ENCODE measurements around the gene PLA2G6. TPM values are rescaled to one million over a fixed set of nuclear protein-coding genes. Genes with fewer than 3 reads are reported as not detected.

Gene PLA2G6
- total and polyA plus RNA-seq, 2 of the 13 experiments (the other 11 are each of a cell fraction or from before 2014, with no cell fraction given): 4.8 to 11.5 TPM

GRCh38 chr22:38110008-38110862 lies 71.4 kb downstream of the PLA2G6 start, which contains the start of gene BAIAP2L2 (continued):
- TF ChIP-seq ZNF572 (CRISPR knock-in tag; IDR thresholded peaks at IDR 0.05) (0 out of 2 replicates have a peak, but pooled peaks have one; percentile 61), ETS1 (CRISPR knock-in tag; IDR thresholded peaks at IDR 0.05) (no peak), SAFB2 (CRISPR knock-in tag; IDR thresholded peaks at IDR 0.05; ENCODE audit: borderline replicate concordance, low read depth) (no peak), THAP7 (CRISPR knock-in tag; IDR thresholded peaks at IDR 0.05) (no peak), ZSCAN9 (CRISPR knock-in tag; IDR thresholded peaks at IDR 0.05; ENCODE audit: borderline replicate concordance) (0 out of 2 replicates have a peak, but pooled peaks have one; percentile 13), SRSF4 (IDR thresholded peaks at IDR 0.05; ENCODE audit: low read depth, low read length, poor library complexity, severe bottlenecking) (no peak), ZNF256 (CRISPR knock-in tag; conservative IDR thresholded peaks at IDR 0.05) (no peak), POGZ (CRISPR knock-in tag; IDR thresholded peaks at IDR 0.05) (no peak), PHF21A (CRISPR knock-in tag; IDR thresholded peaks at IDR 0.05) (peak; percentile 40; the same call in 1 of the 2 replicates), POLR2A (IDR thresholded peaks at IDR 0.05; ENCODE audit: insufficient read depth in 1 of 2, low read depth in 2 of 2, low read length in 2 of 2) (peak; percentile 44 to 62; a peak in 3 of 4 replicates), AKAP8 (CRISPR knock-in tag; IDR thresholded peaks at IDR 0.05) (no peak), ZNF562 (CRISPR knock-in tag; IDR thresholded peaks at IDR 0.05; ENCODE audit: borderline replicate concordance) (no peak), KAT8 (CRISPR knock-in tag; IDR thresholded peaks at IDR 0.05) (peak; percentile 28; the same call in 1 of the 2 replicates), USF2 (IDR thresholded peaks at IDR 0.05; ENCODE audit: low read depth, low read length) (no peak), USF2 (CRISPR knock-in tag; IDR thresholded peaks at IDR 0.05; ENCODE audit: borderline replicate concordance) (no peak), ZNF282 (IDR thresholded peaks at IDR 0.05; ENCODE audit: partially characterized antibody) (no peak), AGO2 (optimal IDR thresholded peaks at IDR 0.05; ENCODE audit: low read depth, low read length) (peak; percentile 37), TOPORS (CRISPR knock-in tag; IDR thresholded peaks at IDR 0.05) (no peak), ZNF709 (CRISPR knock-in tag; IDR thresholded peaks at IDR 0.05) (no peak)
- TF ChIP-seq, protein P1, sequence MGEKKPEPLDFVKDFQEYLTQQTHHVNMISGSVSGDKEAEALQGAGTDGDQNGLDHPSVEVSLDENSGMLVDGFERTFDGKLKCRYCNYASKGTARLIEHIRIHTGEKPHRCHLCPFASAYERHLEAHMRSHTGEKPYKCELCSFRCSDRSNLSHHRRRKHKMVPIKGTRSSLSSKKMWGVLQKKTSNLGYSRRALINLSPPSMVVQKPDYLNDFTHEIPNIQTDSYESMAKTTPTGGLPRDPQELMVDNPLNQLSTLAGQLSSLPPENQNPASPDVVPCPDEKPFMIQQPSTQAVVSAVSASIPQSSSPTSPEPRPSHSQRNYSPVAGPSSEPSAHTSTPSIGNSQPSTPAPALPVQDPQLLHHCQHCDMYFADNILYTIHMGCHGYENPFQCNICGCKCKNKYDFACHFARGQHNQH (CRISPR knock-in tag; IDR thresholded peaks at IDR 0.05): 0 out of 2 replicates have a peak, but pooled peaks have one; percentile 24
- TF ChIP-seq, protein P2, sequence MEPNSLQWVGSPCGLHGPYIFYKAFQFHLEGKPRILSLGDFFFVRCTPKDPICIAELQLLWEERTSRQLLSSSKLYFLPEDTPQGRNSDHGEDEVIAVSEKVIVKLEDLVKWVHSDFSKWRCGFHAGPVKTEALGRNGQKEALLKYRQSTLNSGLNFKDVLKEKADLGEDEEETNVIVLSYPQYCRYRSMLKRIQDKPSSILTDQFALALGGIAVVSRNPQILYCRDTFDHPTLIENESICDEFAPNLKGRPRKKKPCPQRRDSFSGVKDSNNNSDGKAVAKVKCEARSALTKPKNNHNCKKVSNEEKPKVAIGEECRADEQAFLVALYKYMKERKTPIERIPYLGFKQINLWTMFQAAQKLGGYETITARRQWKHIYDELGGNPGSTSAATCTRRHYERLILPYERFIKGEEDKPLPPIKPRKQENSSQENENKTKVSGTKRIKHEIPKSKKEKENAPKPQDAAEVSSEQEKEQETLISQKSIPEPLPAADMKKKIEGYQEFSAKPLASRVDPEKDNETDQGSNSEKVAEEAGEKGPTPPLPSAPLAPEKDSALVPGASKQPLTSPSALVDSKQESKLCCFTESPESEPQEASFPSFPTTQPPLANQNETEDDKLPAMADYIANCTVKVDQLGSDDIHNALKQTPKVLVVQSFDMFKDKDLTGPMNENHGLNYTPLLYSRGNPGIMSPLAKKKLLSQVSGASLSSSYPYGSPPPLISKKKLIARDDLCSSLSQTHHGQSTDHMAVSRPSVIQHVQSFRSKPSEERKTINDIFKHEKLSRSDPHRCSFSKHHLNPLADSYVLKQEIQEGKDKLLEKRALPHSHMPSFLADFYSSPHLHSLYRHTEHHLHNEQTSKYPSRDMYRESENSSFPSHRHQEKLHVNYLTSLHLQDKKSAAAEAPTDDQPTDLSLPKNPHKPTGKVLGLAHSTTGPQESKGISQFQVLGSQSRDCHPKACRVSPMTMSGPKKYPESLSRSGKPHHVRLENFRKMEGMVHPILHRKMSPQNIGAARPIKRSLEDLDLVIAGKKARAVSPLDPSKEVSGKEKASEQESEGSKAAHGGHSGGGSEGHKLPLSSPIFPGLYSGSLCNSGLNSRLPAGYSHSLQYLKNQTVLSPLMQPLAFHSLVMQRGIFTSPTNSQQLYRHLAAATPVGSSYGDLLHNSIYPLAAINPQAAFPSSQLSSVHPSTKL (CRISPR knock-in tag; IDR thresholded peaks at IDR 0.05): 0 out of 2 replicates have a peak, but pooled peaks have one; percentile 26
